ENCODE data around the gene DUSP19. TPM values are rescaled to one million over a fixed set of nuclear protein-coding genes. Genes with fewer than 3 reads are reported as not detected.

The DUSP19 gene, protein sequence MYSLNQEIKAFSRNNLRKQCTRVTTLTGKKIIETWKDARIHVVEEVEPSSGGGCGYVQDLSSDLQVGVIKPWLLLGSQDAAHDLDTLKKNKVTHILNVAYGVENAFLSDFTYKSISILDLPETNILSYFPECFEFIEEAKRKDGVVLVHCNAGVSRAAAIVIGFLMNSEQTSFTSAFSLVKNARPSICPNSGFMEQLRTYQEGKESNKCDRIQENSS
- total RNA-seq = 0.31 and 0.49 TPM in 2 replicates

- Mint-ChIP-seq H3K27ac (peak within 1 kb of the TSS; percentile 76), H3K9me3 (no peaks in the 10 kb centered on the region), H3K4me3 (peak within 1 kb of the TSS; percentile 93), H3K36me3 (ENCODE audit: low read depth) (peaks cover 4% of the 10 kb centered on the region), H3K4me1 (peaks cover 9% of the 10 kb centered on the region), H3K27me3 (peaks cover 6% of the 10 kb centered on the region)
- ATAC-seq (ENCODE audit: low read depth) = peak; percentile 90
- DNase-seq = peak; percentile 61
- ChIA-PET CTCF (no interaction called here), POLR2A (interaction anchor here (0.7 to 1.3 kb wide), 3 partner anchors 10 to 46 kb away, joined by 3 read pairs; no protein-coding TSS in a partner anchor)
- intact Hi-C loops (cut with micrococcal nuclease) = loop anchor here (1.0 to 5.0 kb wide), 3 partner anchors 42 to 361 kb away; partner anchors contain the start of genes DNAJC10 and NUP35
- TF ChIP-seq, protein P1, sequence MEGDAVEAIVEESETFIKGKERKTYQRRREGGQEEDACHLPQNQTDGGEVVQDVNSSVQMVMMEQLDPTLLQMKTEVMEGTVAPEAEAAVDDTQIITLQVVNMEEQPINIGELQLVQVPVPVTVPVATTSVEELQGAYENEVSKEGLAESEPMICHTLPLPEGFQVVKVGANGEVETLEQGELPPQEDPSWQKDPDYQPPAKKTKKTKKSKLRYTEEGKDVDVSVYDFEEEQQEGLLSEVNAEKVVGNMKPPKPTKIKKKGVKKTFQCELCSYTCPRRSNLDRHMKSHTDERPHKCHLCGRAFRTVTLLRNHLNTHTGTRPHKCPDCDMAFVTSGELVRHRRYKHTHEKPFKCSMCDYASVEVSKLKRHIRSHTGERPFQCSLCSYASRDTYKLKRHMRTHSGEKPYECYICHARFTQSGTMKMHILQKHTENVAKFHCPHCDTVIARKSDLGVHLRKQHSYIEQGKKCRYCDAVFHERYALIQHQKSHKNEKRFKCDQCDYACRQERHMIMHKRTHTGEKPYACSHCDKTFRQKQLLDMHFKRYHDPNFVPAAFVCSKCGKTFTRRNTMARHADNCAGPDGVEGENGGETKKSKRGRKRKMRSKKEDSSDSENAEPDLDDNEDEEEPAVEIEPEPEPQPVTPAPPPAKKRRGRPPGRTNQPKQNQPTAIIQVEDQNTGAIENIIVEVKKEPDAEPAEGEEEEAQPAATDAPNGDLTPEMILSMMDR (IDR thresholded peaks at IDR 0.05) = no peak
These were observed at the start of gene DUSP19 for GRCh38 chr2:183078464-183079138. Gene DUSP19, plus strand, starts transcription at chr2:183078747. Its CDS starts 187 bp downstream, at chr2:183078934.

- ATAC-seq (ENCODE audit: low read depth) (no peak), DNase-seq (no peak)
- Mint-ChIP-seq H3K36me3 (ENCODE audit: low read depth) (no peaks in the 10 kb centered on the region), H3K4me3 (no peak overlapping the region), H3K9me3 (no peaks in the 10 kb centered on the region), H3K4me1 (no peaks in the 10 kb centered on the region), H3K27ac (no peak overlapping the region), H3K27me3 (peaks cover 51% of the 10 kb centered on the region)
- ChIA-PET POLR2A (no interaction called here), CTCF (no interaction called here)
- TF ChIP-seq, protein P1 (IDR thresholded peaks at IDR 0.05) = no peak
- intact Hi-C loops (cut with micrococcal nuclease) = no loop called here
These were observed 49.3 kb upstream of the DUSP19 start for GRCh38 chr2:183029219-183029618.

GRCh38 chr2:183031911-183032794, 46.4 kb upstream of the DUSP19 start:
- H3K27me3 Mint-ChIP-seq = peaks cover 43% of the 10 kb centered on the region
- intact Hi-C loops (cut with micrococcal nuclease) = loop anchor here (10.0 kb wide), 3 partner anchors 1037 to 1347 kb away; partner anchors contain the start of genes ITPRID2 and NEUROD1
- CTCF ChIA-PET = no interaction called here

DNA sequence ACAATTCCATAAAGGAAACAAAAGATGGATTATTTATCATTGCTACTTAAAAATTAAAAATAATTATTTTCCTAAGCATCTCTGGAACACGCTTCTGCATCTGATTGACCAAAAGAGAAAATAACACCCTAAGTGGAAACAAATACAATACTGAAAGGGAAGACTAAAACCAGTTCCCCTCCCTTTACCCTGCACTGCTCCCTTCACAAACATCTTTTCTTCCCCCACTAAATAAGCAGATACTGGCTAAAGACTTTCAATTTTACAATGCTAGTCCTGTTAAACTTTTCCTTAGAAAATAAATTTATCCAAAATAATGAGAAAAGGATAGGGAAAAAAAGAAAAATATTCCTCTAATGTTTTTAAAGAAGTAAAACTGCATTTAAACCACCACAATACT, 44.6 kb upstream of the DUSP19 start:
- POLR2A ChIA-PET = no interaction called here
- H3K27ac Mint-ChIP-seq = no peak overlapping the region
- H3K4me1 Mint-ChIP-seq = peaks cover 24% of the 10 kb centered on the region
- H3K9me3 Mint-ChIP-seq = no peaks in the 10 kb centered on the region
- intact Hi-C loops (cut with micrococcal nuclease) = loop anchor here (10.0 kb wide), 3 partner anchors 1039 to 1349 kb away; partner anchors contain the start of genes ITPRID2 and NEUROD1
- CTCF ChIA-PET = no interaction called here
- TF ChIP-seq, protein P1 (IDR thresholded peaks at IDR 0.05) = no peak
- no peak for ATAC-seq (ENCODE audit: low read depth)
- H3K27me3 Mint-ChIP-seq = peaks cover 45% of the 10 kb centered on the region
- H3K36me3 Mint-ChIP-seq (ENCODE audit: low read depth) = no peaks in the 10 kb centered on the region
- no peak overlapping the region for H3K4me3 Mint-ChIP-seq
- DNase-seq = no peak

More at GRCh38 chr2:183031911-183032794, 46.4 kb upstream of the DUSP19 start:
- DNase-seq (no peak), ATAC-seq (ENCODE audit: low read depth) (no peak)
- Mint-ChIP-seq H3K36me3 (ENCODE audit: low read depth) (no peaks in the 10 kb centered on the region), H3K9me3 (no peaks in the 10 kb centered on the region), H3K4me1 (peaks cover 18% of the 10 kb centered on the region), H3K27ac (no peak overlapping the region), H3K4me3 (no peak overlapping the region)
- TF ChIP-seq, protein P1 (IDR thresholded peaks at IDR 0.05) = no peak
- POLR2A ChIA-PET = no interaction called here

All from activated B cell treated with CpG ODN at 0.5 μM for 24 hours (primary cell).